HG02642 (cell line): ENCODE data around the gene AGTRAP.

Experiments used
- ATAC-seq: cut with Tn5 transposase; IDR thresholded peaks from one replicate; pipeline ENCODE4 v1.9.1; 2021; ENCODE audit warnings: mild to moderate bottlenecking; ENCODE audit not compliant: unreplicated experiment, poor library complexity

AGTRAP gene

DNA sequence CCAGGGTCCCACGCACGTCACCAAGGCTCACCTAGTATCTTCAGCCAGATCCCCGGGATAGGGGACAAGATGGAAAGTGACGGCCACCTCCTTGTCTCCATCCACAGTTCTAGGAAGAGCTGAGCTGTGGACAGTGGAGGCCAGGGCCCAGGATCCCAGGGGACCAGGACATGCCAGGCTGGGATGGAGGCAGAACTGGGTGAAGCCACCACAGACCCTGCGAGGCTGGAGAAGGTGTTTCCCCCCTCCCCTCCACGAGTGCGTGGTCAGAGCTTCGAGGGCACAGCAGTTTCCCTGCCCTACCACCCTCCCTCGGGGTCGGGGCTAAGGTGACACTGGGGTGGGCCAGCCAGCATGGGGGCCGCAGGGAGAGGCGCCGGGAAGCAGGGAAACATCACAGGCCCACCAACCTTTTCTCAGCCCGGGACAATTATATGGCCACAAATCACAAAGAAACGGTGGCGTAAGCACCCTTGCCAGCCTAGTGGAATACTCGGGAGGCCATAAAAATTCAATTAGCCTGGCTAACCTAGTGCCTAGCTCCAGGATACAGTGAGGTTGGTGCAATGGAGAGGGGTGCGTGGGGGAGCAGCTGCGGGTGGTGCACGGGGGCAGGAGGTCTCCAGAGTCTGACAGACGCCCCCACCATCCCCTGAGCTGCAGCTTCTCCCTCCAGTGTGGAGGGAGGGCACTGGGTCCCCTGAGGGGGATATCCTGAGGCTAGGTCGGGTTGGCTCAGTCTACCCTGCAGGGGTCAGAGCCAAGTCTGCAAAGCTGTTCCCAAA lies 31.1 kb upstream of the AGTRAP start:
- no peak for ATAC-seq

DNA sequence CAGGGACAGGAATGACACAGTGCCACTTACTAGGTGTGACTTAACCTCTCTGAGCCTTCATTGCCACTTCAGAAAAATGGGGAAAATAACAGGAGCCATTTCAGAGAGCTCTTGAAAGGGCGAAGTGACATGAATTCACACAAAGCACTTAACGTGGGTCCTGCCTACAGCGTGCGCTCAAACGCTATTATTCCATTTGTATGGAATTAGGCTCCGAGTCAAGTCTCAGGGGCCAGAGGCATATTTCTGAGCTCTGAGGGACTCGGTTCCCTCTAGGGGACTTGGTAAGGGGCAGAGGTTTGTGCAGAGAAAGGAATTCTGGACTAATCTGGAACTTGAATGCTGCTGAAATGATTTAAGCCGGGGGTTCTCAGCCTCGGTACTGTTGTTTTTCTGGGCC lies 30.3 kb upstream of the AGTRAP start:
- ATAC-seq: no peak

DNA sequence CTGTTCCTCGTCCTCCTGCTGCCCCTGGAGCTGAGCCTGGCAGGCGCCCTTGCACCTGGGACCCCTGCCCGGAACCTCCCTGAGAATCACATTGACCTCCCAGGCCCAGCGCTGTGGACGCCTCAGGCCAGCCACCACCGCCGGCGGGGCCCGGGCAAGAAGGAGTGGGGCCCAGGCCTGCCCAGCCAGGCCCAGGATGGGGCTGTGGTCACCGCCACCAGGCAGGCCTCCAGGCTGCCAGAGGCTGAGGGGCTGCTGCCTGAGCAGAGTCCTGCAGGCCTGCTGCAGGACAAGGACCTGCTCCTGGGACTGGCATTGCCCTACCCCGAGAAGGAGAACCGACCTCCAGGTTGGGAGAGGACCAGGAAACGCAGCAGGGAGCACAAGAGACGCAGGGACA lies 29.6 kb upstream of the AGTRAP start:
- ATAC-seq: no peak

DNA sequence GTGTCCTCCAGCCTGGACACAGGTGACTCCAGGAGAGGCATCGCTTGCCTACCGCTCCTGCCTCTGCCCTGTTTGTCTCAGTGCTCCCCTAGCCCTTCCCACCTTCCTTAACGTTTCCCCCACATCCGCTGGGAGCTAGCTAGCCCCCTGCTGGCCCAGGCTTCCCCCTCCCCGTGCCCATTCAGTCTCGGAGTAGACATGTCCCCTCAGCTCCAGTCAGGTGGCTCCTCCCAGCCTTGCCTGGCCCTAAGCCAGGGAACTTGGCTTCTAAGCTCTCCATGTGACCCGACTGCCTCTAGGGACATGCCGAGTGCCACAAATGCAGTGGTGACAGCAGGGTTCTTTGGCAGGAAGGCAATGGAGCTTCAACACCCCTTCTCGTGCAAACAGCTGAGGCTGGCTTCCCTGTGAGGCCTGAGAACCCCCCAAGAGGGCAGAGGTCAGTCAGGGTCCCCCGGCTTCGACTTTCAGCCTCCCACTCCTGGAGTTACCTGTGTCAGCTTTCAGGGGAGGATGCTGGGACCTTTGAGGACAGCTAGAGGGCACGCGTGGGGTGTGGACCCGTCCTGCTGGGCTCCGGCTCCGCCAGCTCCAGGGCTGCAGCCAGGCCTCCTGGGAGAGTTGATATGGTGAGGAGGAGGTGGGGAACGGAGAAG lies 28.2 kb upstream of the AGTRAP start:
- no peak for ATAC-seq

DNA sequence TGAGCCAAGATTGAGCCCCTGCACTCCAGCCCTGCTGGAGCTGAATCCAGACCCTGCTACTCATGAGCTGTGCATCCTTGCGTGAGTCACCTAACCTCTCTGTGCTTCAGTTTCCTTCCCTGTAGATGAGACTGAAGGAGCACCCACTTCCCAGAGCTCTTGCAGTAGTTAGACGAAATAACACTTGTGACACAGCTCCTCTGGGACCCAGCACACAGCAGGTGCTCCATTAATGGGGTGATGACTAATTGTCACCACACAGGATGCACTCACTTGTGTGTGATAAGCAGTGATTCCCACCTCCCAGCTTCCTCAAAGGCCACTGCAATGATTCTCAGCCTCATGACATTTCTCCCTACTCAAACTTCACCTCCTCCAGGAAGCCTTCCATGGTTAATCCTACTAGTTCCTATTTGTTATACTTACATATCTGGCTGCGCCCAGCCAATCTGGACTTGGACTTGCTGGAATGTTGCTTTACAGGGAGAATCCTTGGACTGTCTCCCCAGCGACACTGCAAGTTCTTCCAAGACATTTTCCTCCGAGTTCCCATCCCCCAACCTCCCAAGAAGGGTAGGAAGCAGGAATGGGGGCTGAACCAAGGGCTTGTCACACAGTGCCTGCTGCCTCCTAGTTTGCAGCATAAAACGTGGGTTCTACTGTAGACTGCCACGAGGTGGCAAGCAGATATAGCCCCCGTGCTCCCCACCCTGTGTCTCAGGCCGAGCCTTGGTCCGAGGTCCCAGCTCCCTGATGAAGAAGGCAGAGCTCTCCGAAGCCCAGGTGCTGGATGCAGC lies 27.2 kb upstream of the AGTRAP start:
- ATAC-seq: no peak

DNA sequence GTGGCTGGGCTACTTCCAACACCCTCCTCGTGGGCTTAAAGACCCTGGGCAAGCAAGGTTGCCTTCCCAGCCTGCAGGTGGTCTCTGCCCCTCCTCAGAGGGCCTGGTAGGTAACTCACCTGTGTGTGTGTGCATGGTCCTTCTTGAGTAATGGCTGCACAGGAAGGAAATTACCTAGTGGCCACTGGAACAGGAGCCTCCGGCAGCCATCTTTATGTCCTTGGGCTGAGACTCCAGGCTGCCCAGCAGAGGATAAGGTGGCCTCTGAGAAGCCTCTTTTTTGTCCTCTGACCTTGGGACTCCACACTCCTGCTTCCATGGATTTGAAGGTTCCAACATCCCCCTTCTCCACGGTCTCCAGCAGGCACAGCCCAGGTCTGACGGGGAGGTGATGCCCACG lies 24.4 kb upstream of the AGTRAP start:
- no peak for ATAC-seq

DNA sequence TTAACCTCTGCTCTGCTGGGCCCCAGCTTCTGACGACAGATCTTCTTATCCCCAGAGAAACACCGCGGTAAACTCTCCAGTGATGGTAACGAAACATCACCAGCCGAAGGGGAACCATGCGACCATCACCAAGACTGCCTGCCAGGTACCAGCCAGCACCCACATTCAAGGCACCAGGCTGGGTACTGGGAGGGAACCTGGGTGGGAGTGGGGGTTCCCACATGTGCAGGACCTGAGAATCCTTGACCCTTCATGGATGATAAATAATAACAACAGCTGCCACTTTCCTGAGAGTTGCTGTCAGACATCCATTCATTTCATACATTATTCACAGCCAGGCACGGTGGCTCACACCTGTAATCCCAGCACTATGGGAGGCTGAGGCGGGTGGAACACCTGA lies 23.7 kb upstream of the AGTRAP start:
- no peak for ATAC-seq

DNA sequence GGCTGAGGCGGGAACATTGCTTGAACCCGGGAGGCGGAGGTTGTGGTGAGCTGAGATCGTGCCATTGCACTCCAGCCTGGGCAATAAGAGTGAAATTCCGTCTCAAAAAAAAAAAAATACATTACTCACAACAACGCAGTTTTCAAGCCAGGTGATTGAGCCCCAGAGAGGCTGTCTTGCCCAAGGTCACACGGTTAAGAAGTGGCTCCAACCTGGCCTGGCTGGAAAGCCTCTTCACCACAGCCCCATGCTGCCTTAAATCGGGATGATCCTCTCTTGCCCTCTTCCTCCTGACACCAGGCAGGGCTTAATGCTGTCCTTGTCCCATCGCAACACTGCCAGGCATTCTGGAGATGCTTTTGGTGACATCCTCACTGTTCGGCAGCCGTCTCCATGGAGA lies 22.8 kb upstream of the AGTRAP start:
- ATAC-seq: no peak

DNA sequence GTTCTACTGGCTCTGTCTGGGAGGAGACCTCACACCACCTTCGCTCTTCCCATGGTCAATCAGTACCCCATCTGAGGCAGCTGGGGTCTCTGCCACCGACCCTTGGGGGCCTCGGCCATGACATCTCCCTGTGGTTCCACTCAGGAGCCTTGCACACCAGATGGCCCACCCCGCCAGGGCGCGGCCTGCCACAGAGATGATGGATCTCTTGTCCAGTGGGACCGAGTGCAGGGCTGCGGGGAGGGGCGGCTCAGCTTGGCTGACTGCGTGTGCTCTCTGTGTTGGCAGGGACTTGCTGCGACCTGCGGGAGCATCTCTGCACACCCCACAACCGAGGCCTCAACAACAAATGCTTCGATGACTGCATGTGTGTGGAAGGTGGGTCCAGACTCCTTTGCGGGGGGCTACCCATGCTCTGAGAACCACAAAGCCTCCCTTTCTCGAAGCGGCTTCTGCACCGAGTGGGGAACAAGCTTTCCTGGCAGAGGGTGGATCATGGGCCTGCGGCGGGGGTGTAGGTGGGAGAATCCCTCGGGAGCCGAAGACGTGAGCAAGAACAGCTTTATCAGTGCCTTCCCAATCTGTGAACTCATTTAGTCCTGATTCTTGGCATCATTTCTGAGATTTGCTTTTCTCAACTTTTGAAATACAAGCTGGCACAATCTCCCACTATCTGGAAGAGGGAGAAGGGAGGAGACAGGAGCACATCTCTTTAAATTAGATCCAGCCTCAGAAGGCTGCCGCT lies 20.9 kb upstream of the AGTRAP start:
- no peak for ATAC-seq

DNA sequence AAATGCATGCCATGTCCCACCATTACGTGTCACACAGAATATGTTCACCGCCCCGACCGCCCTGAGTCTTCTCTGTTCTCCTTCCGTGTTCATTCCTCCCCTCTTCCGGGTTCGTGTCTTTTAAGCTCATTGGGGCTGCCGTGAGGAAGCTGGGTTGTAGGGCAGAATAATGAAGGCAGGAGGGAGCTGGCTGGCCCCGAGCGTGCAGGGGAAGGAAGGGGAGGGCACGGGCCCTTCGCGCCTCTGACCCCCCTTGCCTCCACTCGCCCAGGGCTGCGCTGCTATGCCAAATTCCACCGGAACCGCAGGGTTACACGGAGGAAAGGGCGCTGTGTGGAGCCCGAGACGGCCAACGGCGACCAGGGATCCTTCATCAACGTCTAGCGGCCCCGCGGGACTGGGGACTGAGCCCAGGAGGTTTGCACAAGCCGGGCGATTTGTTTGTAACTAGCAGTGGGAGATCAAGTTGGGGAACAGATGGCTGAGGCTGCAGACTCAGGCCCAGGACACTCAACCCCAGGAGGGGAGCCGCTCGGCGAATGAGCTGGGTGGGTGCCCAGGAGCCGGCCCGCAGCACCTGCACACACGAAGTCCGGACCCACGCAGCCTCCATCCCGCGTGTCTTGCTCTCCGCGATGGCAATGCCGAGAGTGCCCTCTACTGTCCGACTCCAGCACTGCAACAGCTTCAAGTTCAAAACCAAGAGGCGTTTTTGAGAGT lies 16.5 kb upstream of the AGTRAP start:
- no peak for ATAC-seq

DNA sequence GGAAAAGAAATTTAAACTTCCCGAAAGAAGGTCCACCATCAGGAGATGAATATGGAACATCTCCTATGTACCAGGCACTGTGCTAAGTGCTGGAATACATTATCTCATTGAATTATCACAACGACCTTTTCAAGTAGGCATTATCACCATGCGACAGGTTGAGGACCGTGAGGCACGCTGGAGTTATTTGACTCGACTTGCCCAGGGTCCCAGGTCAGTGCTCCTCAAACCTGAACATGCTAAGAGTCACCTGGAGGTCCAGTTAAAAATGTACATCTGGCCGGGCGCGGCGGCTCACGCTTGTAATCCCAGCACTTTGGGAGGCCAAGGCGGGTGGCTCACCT lies 15.9 kb upstream of the AGTRAP start:
- ATAC-seq: no peak

DNA sequence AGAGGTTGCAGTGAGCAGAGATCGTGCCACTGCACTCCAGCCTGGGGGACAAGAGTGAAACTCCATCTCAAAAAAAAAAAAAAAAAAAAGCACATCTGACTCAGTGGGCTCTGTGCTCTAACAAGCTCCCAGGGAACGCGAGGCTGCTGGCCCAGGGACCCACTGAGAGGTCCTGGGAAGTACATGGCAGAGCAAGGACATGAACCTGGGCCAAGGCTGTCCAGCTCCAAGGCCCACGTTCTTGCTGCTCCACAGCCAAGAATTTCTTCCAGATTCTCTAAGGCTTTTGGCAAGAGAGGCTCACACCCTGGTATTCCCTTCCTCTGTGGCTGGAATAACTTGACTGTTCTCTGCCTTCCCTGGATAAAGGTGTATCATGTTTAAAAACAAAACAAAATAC lies 15.4 kb upstream of the AGTRAP start:
- ATAC-seq: no peak

DNA sequence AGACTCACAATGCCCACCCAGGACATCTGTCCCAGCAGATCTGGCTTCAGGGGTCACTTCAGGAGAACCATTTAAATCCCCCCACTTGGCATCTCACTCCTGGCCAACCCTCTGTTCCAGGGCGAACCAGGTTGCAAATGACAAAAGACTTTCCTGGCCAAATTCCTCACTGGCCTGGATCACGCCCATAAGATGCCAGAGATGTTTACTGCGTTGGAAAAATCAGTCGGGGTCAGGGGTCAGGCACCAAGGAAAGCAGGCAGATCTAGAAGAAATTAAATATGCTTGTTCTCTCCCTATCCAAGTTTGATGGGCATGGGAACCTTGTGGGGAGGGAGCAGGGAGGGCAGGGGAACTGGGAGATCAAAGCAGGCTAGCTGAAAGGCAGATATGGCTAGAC lies 14.6 kb upstream of the AGTRAP start:
- ATAC-seq: no peak

DNA sequence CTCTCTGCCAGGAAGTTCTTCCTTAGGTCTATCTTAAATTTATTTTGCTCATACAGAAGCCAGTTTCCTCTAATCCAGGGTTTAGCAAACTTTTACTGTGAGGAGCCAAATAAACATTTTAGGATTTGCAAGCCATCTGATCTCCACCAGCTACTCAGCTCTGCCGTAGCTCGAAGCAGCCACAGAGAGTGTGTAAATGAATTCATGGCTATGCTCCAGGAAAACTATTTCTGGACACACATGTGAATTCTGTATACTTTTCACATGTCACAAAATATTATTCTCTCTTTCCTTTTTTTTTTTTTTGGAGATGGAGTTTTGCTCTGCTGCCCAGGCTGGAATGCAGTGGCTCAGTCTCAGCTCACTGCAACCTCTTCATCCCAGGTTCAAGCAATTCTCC lies 13.4 kb upstream of the AGTRAP start:
- ATAC-seq: no peak

DNA sequence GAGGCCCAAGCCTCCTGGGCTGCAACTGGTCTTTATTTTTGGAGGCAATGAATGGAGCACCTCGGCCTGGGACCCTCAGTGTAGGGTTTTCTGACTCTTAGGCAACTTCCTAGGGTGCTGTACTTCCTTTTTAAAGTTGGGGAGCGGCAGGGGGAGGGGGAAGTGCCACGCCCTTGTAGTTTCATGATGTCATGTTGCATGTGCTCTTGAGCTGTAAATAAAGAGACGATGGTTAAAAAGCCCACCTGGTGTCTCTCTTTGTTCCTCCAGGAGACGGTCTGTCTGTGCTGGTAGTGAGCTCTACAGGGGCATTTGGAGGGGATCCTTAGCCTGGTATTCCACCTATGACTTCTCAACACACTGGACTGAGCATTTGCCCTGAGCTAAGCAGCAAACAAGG lies 10.3 kb upstream of the AGTRAP start:
- ATAC-seq: no peak

DNA sequence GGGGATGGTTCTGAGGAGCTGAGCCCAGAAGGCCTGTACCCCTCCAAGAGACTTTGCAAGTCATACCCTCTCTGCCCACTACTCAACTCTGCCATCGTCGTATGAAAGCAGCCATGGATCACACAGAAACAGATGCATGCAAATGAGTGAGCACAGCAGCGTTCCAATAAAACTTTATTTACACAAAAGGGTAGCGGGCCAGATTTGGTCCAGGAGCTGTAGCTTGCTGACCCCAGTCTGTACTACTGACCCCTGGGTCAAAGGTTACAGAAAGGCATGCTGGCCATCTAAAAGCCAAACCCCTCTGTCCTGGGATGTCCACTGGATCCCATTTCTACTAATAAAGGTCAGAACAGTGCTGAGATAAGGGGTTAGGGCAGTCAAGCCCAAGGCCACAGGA lies 8.8 kb upstream of the AGTRAP start:
- no peak for ATAC-seq

DNA sequence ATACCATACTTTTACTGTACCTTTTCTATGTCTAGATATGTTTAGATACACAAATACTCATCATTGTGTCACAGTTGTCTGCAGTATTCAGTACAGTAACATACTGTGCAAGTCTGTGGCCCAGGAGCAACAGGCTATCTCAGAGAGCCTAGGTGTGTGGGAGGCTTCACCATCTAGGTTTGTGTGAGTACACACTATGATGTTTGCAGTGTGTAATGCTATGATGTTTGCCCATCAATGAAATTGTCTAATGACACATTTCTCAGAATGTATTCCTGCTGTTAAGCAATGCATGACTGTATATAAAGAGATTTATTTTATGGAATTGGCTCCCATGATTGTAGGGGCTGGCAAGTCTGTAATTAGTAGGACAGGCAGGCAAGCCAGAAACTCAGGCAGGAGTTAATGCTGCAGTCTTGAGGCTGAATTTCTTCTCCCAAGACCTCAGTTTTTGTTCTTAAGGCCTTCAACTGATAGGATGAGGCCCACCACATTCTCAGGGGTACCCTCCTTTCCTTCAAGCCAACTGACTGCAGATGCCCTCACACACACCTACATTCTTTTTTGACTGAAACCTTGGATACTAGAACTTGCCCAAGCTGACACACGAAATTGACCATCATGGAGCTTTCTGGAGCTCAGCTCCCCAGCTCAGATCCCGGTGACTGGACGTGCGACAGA lies 7.7 kb upstream of the AGTRAP start:
- no peak for ATAC-seq

DNA sequence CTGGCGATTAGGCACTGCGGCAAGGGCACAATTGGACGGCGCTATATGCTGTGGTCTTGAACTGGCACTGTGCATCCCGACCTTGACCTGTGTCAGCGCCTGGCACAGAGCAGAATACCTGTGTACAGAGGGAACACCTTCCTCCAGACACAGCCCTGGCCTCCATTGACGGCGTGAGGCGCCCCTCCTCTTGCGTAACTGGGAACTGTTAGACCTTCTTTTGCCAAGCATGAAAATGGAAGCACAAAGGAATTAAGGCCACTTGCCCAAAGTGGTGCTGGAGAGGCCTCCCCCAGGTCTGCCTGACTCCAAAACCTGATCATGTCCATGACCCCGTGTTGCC lies 6.8 kb upstream of the AGTRAP start:
- no peak for ATAC-seq

DNA sequence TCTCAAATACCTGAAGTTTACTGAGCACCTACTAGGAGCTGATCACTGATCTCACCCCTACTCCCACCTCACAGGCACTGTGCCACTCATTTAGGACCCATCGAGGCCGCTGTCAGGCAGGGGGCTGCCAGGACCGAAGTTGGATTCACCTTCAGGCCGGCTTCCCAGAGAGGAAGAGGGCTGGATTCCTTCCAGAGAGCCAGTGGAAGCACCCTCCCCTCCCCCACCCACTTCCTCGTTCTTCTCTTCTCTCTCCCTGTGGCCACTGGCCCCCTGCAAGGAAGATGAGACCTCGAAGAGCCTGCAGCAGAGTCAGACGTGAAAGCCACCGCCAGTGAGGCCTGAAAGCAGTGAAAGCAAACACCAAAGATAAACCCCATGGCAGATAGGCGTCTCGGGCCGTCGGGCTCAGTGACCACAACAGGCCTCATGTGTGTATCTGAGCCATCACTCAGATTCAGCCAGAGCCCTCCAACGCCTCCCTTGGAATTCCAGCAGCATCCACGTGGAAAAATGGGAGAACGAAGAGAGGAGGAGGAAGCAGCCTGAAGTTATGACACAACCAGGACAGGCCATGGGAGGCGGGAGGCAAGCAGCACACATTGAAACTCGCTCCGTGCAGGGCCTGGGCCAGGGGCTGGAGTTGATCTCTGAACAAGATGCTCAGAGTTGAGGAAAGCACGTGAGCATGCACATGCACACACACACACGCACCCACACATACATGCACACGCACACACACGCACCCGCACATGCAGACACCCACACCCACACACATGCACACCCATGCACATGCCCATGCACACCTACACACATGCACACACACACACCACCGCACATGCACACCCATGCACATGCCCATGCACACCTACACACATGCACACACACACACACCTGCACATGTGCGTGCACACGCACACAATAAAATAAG lies 6.2 kb upstream of the AGTRAP start:
- no peak for ATAC-seq
